HG03103 (cell line): ENCODE results near the gene ARMC2.
"Not testable (repeated sequence)": the region's sequence is repeated elsewhere in the genome, so short reads cannot be mapped to it uniquely, and the experiment has no call there.

Source experiments
- ATAC-seq: cut with Tn5 transposase; IDR thresholded peaks from one replicate; pipeline ENCODE4 v1.9.1; 2021; ENCODE audit warnings: low read depth; ENCODE audit not compliant: unreplicated experiment

ARMC2 gene

DNA sequence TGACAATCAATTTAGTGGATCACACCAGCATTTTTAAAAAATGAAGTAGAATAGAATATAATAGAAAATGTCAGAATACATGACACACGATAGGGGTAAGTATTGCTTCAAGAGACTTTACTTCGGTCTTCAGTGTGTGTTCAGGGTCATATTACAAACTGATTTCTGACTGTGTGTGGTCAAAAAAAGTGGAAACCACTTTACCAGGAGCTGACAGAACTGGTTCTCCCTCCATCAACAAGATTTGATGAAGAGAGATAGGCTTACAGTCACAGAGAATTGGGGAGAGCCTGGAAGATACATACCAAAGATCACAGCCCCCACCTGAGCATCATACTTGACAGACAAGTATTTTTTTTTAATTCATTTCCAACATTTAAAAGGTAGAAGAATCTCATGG is 21.7 kb downstream of the ARMC2 start:
- ATAC-seq = no peak

DNA sequence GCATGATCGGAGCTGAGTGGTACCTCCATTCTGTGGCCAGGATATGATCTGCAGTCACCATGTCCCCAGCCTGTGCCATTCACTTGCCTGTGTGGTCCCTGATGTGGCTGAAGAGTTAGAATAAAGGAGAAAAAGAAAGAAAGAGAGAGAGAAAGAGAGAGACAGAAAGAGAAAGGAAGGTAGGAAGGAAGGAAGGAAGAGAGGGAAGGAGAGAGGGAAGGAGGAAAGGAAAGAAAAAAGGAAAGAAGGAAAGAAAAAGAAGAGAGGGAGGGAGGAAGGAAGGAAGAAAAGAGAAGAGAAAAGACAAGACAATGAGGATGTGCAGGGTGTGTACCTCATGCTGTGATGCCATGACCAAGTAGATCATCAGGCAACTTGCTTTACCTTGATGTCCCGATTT is 22.1 kb downstream of the ARMC2 start:
- ATAC-seq = no peak

DNA sequence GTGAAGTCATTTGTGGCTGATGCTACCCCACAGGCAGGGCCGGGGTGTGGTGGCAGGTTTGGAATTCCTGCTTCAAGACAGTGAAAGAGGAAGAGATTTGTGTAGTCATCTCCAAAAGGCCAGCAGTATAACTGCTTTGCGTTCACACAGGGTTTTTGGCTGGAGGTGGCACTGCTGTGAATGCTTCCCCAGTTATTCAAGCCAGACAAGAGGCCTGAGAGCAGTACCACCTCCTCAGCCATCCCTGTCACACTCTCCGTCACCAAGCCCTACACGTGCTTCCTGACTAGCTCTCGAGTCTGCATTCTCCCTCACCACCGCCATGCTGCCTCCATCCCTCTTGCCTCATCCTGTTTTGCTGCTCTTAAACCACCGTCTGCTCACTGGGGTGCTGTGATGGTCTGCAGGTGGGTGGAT is 23.9 kb downstream of the ARMC2 start:
- ATAC-seq = no peak

DNA sequence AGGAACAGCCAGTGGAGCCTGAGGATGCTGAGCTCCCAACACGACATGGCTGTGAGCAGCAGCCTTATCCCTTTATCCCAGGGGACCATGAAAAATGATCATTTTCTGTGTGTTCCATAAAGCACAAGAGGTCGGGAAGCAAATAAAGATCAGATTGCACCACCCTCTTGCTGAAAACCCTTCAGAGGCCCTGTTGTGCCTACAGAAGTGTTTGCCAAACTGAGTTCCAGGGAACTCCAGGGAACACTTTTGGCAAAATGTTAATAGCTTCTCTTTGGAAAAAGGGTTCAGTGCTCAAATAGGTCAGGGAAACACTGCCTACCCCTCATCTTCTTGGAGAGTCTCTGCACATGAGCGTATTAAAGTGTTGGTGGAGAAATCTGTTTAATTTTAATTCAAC is 24.4 kb downstream of the ARMC2 start:
- no peak for ATAC-seq

GRCh38 chr6:108873251-108873650 is 25.0 kb downstream of the ARMC2 start:
- ATAC-seq = no peak

GRCh38 chr6:108873971-108874370 is 25.7 kb downstream of the ARMC2 start:
- no peak for ATAC-seq

GRCh38 chr6:108874470-108875160 is 26.4 kb downstream of the ARMC2 start:
- peak; percentile 82 for ATAC-seq

- ATAC-seq = peak; percentile 30
Measured at GRCh38 chr6:108875161-108875555, 26.9 kb downstream of the ARMC2 start.

DNA sequence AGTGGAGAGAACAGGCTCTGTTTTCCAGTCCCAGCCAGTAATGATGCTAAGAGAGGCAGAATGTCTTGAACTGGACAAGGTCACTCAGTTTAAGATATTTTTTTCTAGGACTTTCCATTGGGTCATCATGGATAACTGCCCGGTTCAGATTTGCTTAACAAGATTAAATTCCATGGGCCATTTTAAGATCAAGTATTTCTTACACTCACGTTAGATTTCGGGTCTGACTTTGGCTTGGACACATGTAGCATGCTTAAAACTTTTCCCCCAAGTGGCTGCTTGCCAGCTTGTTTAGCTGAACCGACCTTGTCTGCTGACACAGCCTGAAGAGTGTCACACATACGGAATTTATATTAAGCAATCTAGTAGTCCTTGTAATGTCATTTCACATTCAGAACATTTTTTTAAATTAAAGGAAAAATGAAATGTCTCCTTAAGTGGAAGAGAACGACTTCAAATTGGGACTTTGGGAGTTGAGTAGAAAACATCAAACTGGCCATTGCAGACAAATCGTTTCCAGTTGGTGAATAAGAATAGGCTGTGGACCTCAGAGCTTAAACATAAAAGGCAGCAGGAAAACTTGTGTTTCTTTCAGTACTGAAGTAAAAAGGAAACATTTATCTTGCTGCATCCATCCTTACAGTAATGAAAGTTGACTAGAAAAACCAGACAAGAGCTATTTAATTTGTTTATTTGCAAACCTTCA is 29.0 kb downstream of the ARMC2 start:
- ATAC-seq = no peak

DNA sequence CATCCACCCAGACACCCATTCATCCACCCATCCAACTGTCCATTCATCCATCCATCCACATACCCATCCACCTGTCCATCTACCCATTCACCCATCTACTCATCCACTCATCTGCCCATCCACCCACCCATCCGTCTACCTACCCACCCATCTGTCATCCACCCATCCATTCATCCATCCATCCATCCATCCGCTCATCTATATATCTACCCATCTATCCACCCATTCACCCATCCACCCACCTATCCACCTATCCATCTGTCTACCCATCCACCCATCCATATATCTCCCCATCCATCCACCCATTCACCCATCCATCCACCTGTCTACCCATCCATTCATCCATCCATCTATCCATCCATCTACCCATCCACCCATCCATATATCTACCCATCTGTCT is 30.7 kb downstream of the ARMC2 start:
- ATAC-seq = no peak

DNA sequence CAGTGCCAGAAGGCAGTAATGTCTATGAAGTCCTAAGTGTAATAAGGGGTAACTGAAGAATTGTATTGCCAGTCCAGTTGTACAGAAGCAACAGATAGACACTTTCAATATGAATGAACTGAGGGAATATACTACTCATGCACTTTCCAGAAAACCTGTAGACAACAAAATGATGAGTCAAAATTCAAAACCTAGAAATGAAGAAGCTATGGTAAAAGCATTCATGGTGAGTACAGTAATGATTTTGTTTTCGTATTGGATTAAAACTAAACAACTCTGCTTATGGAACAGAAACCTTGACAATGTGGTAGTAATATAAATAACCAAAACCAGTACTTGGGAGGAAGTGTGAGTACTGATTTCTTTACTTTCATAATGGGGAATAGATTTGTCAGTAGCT is 35.0 kb downstream of the ARMC2 start:
- peak; percentile 88 for ATAC-seq

DNA sequence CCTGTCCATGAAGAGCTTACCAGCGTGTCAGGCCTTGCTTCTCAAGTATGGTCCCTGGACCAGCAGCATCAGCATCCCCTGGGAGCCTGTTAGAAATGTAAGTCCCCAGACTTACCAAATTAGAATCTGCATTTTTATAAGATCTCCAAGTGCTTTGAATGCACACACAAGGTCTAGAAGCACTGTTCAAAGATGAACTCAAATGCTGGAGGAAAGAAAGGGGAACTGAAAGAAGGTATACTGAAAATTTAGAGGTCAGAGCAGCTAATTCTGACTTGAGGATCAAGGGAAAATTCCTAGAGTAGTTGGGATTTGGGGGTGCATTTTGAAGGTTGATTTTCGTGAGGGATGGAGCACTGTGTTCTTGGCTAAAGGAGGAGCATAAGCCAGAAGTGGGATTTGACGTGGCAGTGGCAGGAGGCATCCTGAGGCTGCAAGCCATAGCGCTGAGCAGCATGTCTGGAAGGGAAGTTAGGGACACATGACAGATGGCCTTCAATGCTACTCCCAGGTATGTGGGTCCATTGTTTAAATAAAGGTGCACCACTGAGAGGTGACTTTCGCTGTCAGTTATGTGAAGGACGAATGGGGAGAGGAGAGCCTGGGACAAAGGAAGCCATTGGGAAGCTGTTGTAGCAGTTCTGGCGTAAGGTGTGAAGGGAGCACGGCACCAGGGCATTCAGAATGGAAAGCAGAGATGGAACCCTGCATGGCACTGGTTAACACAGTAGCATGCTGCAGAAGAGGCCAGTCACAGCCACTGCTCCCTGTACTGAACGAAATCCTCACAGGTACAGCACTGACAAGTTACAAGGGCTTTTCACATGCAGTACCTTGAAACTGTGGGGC is 36.2 kb downstream of the ARMC2 start:
- ATAC-seq = no peak

DNA sequence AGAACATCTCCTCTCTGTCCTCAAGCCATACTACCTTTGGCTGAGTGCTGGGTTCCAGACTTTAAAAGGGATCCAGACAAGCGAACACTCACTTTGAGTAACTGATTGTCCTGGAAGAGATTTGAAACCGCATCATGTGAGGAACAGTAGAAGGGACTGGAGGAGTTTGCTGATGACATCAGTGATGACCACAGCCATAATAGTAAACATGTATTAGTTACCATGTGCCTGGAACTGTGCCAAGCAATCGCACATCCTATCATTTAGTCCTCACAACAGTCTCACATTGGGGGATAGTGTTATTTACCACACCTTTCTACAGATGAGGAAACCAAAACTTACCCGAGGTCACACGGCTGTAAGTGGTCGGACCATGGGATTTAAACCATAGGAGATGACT is 39.8 kb downstream of the ARMC2 start:
- ATAC-seq = no peak

GRCh38 chr6:108888745-108889144 is 40.5 kb downstream of the ARMC2 start:
- no peak for ATAC-seq

DNA sequence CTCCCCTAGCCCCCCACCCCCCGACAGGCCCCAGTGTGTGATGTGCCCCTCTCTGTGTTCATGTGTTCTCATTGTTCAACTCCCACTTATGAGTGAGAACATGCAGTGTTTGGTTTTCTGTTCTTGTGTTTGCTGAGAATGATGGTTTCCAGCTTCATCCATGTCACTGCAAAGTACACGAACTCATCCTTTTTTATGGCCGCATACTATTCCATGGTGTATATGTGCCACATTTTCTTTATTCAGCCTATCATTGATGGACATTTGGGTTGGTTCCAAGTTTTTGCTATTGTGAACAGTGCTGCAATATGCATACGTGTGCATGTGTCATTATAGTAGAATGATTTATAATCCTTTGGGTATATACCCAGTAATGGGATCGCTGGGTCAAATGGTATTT is 42.7 kb downstream of the ARMC2 start:
- not testable (repeated sequence) for ATAC-seq

GRCh38 chr6:108895571-108895970 is 47.3 kb downstream of the ARMC2 start:
- ATAC-seq = no peak

DNA sequence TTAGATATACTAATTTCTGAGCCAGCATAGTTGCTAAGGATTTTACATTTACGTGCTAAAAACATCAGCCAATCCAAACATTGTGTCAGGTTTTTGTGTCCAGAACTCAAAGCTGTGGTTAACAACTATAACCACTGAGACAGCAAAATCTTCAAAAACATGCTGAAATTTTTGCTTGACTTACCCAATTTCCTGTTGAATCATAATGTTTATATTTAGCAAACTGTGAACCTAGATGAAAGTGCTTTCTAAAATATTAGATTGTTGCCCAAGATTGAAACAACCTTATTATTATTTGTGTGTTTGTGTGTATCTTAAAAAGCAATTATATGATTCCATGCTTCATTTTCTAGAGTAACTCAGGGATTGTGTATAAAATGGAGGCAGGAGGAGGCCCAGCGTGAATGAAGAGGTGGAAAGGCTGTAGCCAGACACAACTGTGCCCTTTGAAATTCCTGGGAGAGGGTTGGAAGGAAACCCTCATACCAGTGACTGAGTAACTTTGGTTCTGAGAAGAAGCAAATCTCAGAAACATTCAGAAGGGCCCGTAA is 48.0 kb downstream of the ARMC2 start:
- ATAC-seq = no peak

- no peak for ATAC-seq
Measured at GRCh38 chr6:108897371-108897770, 49.1 kb downstream of the ARMC2 start.

DNA sequence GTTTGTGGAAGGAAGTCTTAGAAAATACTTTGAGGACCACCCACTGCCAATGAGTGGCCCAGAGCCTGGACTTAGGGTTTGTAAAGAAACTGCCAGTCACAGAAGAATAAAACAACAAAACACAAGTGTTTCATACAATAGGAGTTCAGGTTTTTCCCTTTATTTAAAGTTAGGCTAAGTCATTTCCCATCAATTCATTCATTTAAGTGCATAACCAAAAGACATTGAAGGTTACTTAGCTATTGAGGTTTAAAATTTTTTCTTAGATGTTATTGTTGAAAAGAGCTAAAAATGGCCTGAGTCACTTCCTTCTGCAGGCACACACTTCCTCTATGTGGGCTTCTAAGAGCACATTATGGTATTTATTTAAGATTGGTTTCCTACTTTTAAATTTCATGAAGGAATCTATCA is 54.2 kb downstream of the ARMC2 start:
- ATAC-seq = no peak

DNA sequence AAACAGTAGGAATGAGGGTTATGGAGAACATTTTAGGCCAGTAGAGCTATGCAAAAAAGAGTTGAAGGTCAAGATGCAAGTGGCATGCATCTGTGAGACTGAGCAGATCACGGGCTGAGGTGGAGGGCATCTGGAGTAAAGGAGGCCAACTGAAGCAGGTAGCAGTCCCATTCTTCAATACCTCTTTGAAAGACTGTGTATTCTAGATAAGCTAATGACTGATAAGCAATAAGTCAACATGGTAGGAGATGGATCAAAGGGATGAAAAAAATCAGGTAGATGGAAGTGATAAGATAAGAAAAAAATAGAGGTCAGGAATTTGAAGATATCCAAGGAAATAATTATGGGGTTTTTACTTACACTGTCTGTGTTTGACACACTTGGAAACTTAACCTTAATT is 55.6 kb downstream of the ARMC2 start:
- ATAC-seq = no peak

- peak; percentile 89 for ATAC-seq
Measured at GRCh38 chr6:108904741-108905140, 56.5 kb downstream of the ARMC2 start.
